HL-60 (cell line): ENCODE results near the gene GRIK5.
A peak's percentile ranks its signal among the peaks of the same experiment; 100 is the strongest.
"Not testable (repeated sequence)": the region's sequence is repeated elsewhere in the genome, so short reads cannot be mapped to it uniquely, and the experiment has no call there.

Experiments used
- DNase-seq, 2 experiments: peaks; one replicate each; pipeline ENCODE4 v3.0.0-alpha.2; 2010 to 2020; ENCODE audit warnings: low read depth in 1 of 2, low spot score in 1 of 2
- H3K27ac ChIP-seq: fragments of 250-450 bp; sonication (Bioruptor Pico); replicated peaks from 2 replicates; pipeline ENCODE4 v1.5.1; 2020; ENCODE audit warnings: mild to moderate bottlenecking, moderate library complexity
- H3K27me3 ChIP-seq: fragments of 250-450 bp; sonication (Bioruptor Pico); 2 replicates; pipeline ENCODE4 v1.5.1; 2021; ENCODE audit warnings: mild to moderate bottlenecking, moderate library complexity; ENCODE audit not compliant: insufficient read depth, poor library complexity, severe bottlenecking
- H3K4me3 ChIP-seq: replicated peaks from 2 replicates; pipeline ENCODE4 v1.5.1; 2011; ENCODE audit warnings: mild to moderate bottlenecking, control low read depth, low read length; ENCODE audit not compliant: insufficient read depth
- GABPA ChIP-seq: IDR thresholded peaks from 2 replicates; pipeline ENCODE4 v1.6.1; 2012; ENCODE audit warnings: low read depth
- POLR2AphosphoS5 ChIP-seq: IDR thresholded peaks from 2 replicates; pipeline ENCODE4 v1.6.1; 2012; ENCODE audit warnings: low read depth
- REST ChIP-seq: IDR thresholded peaks from 2 replicates; pipeline ENCODE4 v1.6.1; 2012; ENCODE audit warnings: low read depth; ENCODE audit not compliant: insufficient replicate concordance
- SPI1 ChIP-seq: IDR thresholded peaks from 2 replicates; pipeline ENCODE4 v1.6.1; 2012; ENCODE audit warnings: low read depth, mild to moderate bottlenecking, borderline replicate concordance
- TF ChIP-seq, protein P1 (sequence below): IDR thresholded peaks from one replicate; pipeline ENCODE4 v1.5.1; 2011; ENCODE audit warnings: low read length, control low read depth, inconsistent platforms; ENCODE audit not compliant: insufficient read depth

The GRIK5 gene

GRCh38 chr19:41993612-41994483 is 76.2 kb downstream of the GRIK5 start, which contains the start of gene ATP1A3:
ATP1A3 (minus strand) TSS chr19:41994230; CDS start chr19:41994076, 154 bp downstream.
- peak; percentile 9 to 47 for DNase-seq
- Histone ChIP-seq H3K27me3 (peaks cover 36% of the 10 kb centered on the region), H3K4me3 (peak within 1 kb of the TSS; percentile 38), H3K27ac (no peak within 1 kb of the TSS)
- TF ChIP-seq GABPA = no peak
- TF ChIP-seq SPI1 = no peak
- TF ChIP-seq POLR2AphosphoS5 = no peak
- TF ChIP-seq, protein P1, sequence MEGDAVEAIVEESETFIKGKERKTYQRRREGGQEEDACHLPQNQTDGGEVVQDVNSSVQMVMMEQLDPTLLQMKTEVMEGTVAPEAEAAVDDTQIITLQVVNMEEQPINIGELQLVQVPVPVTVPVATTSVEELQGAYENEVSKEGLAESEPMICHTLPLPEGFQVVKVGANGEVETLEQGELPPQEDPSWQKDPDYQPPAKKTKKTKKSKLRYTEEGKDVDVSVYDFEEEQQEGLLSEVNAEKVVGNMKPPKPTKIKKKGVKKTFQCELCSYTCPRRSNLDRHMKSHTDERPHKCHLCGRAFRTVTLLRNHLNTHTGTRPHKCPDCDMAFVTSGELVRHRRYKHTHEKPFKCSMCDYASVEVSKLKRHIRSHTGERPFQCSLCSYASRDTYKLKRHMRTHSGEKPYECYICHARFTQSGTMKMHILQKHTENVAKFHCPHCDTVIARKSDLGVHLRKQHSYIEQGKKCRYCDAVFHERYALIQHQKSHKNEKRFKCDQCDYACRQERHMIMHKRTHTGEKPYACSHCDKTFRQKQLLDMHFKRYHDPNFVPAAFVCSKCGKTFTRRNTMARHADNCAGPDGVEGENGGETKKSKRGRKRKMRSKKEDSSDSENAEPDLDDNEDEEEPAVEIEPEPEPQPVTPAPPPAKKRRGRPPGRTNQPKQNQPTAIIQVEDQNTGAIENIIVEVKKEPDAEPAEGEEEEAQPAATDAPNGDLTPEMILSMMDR = no peak

GRCh38 chr19:41991925-41992569 is 78.0 kb downstream of the GRIK5 start:
- peaks cover 23% of the 10 kb centered on the region for H3K27me3 ChIP-seq

DNA sequence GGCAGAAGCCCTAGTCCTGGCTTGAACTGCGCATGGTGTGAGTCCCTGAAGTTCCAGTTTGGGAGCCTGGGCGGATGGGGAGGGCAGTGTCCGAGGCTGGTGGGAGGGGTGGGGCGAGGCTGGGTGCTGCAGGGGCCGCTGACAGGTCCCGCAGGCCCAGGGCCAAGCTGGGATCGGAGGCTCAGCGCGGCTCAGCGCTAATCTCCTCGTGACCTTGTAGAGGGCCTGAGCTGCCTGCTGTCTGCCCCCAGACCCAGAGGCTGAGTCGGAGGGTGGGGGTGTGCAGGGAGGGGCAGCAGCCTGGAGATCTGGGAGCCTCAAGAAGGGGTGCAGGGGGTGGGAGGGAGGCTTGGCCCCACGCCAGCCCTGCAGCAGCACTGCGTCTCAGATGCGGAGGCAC is 79.0 kb downstream of the GRIK5 start:
- H3K27me3 ChIP-seq = peaks cover 15% of the 10 kb centered on the region
- no peak for DNase-seq
- TF ChIP-seq POLR2AphosphoS5 (no peak), REST (no peak), SPI1 (no peak), GABPA (no peak)
- TF ChIP-seq, protein P1 = no peak
- H3K4me3 ChIP-seq = no peak overlapping the region
- H3K27ac ChIP-seq = no peak overlapping the region

More at GRCh38 chr19:41991925-41992569, 78.0 kb downstream of the GRIK5 start:
- DNase-seq, H3K4me3 ChIP-seq, H3K27ac ChIP-seq: not testable (repeated sequence)

DNA sequence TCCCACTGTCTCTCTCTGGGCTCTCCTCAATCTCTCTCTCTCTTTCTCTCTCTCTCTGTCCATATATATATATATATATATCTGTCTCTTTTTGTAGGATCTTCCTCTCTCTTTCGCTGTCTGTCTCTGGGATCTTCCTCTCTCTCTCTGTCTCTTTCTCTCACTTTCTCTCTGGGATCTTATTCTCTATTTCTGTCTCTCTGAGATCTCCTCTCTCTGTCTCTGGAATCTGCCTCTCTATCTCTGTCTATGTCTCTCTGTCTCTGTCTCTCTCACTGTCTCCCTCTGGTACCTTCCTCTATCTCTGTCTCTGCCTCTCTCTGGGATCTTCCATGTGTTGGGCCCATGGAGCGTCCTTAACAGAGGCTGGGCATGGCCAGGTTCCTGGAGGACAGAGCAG is 79.4 kb downstream of the GRIK5 start:
- DNase-seq = no peak
- no peak overlapping the region for H3K27ac ChIP-seq
- H3K27me3 ChIP-seq = peaks cover 15% of the 10 kb centered on the region
- TF ChIP-seq REST (no peak), POLR2AphosphoS5 (no peak), SPI1 (no peak), GABPA (no peak)
- TF ChIP-seq, protein P1 = no peak
- H3K4me3 ChIP-seq = no peak overlapping the region
